GM19452 (cell line): ENCODE data around the gene PHACTR1.

Experiments used
- ATAC-seq: cut with Tn5 transposase; IDR thresholded peaks from one replicate; pipeline ENCODE4 v1.9.1; 2021; ENCODE audit not compliant: unreplicated experiment

The PHACTR1 gene

GRCh38 chr6:12892151-12892550 is 175.6 kb downstream of the PHACTR1 start:
- no peak for ATAC-seq

DNA sequence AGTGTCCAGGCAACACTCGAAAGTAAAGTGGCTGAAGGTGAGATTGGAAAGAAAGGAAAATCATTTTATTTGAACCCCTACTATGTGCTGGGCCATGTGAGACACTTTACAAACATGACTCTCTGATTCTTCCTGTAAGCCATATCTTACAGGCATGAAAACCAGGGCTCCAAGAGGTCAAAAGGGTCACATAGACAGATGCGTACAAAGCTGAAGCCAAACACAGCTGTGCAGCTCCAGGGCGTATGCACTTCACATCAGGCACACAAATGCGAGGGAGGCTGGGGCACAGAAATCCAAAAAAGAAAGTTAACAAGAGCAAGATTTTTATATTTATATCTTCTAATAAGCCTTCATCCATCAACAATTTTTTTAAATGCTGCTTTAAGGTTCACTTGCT is 176.5 kb downstream of the PHACTR1 start:
- no peak for ATAC-seq

GRCh38 chr6:12895721-12896120 is 179.2 kb downstream of the PHACTR1 start:
- ATAC-seq = no peak

DNA sequence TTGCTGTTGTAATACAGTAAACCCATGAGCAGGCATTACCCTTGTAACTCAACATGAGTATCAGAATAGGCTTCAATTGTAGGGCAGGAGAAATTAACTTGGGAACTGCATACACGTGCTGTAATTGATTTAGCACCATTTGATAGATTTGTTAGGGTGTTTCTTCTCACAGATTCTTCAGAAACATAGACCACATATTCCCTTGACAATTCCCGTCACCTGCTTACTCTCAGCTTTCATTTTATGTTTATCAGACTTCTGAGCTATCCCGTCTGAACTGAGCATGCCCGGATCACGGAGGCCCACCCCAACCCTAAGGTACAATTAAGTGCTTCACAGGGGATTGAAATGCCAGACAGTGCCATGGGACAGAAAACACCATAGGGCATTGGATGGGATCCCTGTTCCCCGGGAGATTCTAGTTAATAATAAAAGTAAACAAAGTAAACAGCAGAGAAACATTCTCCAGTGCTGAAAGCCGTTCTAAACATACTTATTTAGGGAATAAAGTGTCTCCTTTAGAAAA is 179.7 kb downstream of the PHACTR1 start:
- no peak for ATAC-seq

DNA sequence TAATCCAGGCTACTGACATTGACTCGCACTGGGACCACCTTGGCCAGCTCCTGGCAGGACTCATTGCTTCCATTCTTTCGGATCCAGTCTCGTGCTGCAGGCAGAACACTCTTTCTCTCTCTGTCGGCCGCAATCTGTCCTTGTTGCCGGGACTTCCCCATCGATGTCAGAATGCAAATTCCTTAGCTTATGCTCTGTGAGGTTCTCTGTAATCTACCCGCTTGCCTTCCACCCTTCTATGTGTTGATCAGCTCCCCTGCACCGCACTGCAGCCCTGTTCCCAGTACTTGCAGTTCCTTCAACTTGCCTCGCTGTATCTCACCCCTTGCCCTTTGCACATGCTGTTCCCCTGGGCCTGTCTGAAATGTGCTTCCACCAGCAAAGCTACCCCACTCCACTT is 182.0 kb downstream of the PHACTR1 start:
- no peak for ATAC-seq

GRCh38 chr6:12899046-12899833 is 182.7 kb downstream of the PHACTR1 start:
- no peak for ATAC-seq

GRCh38 chr6:12903246-12903645 is 186.7 kb downstream of the PHACTR1 start:
- ATAC-seq = no peak

DNA sequence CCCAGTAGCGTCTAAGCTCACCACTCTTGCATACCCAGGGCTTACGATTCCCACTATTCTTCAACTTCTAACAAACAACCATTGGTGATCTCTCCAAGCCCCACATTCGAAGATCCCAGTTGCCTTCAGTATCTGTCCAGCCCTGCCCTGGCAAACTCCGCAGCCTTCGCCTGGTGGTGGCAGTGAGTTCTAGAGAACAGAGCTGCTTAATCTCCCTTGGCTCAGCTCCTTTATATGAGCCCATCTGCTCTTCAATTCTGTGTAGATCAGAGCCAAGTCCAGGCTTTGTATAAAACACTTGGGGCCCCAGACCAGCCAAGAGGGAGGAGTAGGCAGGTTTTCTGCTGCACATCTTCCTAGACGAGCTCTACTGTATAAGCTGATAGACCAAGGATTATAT is 193.3 kb downstream of the PHACTR1 start:
- no peak for ATAC-seq

GRCh38 chr6:12911427-12911826 is 194.9 kb downstream of the PHACTR1 start:
- no peak for ATAC-seq

DNA sequence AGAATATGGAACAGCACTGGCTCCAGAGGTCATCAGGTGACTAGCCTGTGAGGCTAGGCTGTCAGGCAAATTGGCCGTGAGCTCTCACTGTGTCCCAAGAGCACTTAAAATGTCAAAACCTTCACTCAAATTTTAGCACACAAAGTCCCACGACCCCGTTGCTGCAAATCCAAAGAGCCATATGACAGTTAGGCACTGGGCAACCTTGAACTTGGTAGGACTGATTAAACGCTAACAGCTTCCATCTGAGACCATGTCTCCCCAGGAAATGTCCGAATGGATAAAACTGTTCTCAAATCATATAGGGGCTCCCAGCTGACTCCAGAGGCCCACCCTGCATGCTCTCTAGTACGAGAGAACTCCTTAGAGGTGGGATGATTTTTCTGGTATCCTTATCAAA is 196.6 kb downstream of the PHACTR1 start:
- ATAC-seq = no peak

GRCh38 chr6:12916006-12916405 is 199.4 kb downstream of the PHACTR1 start:
- no peak for ATAC-seq

DNA sequence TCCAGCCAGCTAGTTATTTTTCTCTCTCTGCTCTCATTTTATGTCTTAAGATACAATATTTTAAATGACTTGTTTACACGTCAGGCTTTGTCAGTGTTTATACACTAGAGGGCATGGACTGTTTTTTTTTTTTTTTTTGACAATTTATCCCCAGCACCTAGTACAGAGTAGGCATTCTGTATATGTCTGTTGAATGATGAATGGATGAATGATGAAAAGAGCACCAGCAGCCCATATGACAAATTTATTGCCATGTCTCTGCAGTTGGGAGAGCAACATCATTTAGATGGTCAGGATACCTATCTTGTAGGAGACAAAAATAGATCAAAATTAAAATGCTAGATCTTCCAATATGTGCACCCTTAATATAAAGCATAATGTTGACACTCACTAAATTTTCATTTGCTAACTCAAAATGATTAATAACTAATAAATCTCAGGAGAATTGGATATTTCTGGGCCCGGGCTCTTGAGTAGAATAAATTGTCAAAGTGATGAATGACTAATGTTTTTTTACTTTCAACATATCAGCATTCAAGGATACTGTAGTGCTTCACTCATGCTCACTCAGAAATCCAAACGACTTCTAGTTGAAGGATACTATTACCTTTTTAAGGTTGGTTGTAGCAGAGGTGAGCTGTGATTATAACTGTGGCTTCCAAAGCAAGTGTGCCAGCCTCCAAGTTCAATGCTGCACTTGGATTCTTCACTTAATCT is 200.0 kb downstream of the PHACTR1 start:
- ATAC-seq = no peak

DNA sequence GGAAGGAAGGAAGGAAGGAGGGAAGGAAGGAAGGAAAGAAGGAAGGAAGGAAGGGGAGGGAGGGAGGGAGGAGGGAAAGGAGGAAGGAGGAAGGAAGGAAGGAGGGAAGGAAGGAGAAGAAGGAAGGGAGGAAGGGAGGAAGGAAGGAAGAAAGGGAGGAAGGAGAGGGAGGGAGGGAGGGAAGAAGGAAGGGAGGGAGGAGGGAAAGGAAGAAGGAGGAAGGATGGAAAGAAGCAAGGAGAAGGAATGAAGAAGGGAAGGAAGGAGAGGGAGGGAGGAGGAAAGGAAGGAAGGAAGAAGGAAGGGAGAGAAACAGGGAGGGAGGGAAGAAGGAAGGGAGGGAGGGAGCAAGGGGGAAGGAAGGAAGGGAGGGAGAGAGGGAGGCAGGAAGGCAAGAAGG is 204.9 kb downstream of the PHACTR1 start:
- no peak for ATAC-seq

DNA sequence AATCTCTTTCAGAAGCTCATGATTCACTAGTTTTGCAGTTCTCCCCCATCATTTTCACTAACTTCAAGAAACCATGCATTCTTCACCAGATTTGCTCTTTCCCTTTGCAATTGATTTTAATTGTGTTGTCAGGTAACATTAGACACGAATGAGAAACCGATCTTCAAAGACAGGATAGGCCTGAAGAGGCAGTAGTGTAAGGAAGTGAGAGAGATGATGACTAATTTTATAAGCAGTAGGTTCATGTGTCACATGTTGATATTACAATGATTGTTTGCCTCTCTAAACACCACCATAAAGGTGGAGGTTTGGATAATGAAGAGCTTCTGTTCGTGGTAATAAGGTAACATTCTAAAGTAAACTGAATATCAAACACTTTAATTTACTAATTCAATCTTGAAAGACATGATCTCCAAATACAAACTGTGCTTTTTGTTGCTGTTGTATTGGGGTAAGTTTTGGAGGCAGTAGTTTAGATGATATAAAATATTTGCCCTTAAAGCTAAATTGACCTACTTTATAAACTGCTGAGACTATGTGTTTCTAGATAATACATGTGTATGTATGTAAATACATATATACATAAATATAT is 207.2 kb downstream of the PHACTR1 start:
- ATAC-seq = no peak

DNA sequence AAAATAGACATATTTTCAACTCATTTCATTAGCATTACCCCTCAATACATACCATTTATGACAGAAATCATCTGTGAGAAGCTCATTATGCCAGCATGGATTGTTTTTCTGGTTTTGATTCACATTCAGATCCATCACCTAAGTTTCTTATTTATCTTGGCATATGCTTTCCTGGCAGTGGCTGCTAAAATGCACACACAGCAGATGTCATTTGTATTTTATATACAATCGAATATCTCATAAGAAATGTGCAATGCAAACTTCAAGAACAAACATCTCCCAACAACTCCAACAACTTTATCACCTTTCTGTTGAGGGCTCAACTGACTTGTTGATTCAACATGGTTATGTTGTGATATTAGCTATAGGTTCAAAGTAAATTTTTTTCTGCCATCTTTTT is 208.3 kb downstream of the PHACTR1 start:
- ATAC-seq = no peak

GRCh38 chr6:12927746-12928145 is 211.2 kb downstream of the PHACTR1 start:
- no peak for ATAC-seq

DNA sequence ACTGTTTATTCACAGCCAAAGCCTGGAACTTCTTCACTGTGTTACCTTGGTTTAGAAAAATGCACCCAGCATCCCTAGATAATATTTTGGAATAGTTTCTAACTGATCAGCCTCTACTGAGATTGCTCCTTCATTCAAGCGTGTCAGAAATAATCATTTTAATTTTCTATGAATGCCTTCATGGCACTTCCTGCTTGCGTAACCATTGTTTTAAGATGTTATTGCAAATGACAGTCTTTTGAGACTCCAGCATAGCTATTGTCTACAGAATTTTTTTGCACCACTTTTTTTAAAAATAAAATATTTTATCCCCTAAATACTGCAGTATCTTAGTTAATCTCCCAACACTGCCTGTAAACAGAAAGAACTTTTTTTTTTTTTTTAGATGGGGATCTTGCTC is 213.1 kb downstream of the PHACTR1 start:
- no peak for ATAC-seq

DNA sequence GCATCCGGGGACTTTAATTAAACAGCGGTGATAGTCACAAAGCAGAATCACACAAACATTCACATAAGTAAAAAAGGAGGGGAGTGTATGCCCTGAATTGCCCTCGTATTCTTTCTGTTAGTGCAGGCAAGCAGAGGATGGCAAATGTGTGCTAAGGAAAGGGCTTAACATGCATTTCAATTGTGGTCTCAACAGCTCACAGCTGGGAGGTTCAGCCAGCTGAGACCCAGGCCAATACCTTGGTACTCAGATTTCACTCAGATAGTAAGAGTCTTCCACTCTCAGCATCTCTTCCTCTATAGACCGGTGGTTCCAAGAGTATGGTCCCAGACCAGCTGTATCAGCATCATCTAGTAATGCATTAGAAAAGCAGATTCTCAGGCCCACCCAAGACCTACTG is 215.1 kb downstream of the PHACTR1 start:
- ATAC-seq = no peak

GRCh38 chr6:12935637-12936036 is 219.1 kb downstream of the PHACTR1 start:
- ATAC-seq = no peak

DNA sequence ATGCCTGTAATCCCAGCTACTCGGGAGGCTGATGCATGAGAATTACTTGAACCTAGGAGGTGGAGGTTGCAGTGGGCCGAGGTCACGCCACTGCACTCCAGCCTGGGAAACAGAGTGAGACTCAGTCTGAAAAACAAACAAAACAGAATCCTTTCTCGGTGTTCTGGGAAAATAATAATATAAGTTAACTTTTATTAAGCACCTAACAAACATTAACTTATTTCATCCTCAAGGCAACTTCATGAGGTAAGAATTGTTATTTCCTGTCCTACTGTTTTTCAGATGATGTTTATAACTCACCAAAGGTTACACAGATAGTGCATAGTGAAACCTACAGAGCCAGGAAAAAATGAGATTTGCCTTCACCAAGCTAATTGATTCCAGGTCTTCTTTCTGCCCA is 221.4 kb downstream of the PHACTR1 start:
- no peak for ATAC-seq

DNA sequence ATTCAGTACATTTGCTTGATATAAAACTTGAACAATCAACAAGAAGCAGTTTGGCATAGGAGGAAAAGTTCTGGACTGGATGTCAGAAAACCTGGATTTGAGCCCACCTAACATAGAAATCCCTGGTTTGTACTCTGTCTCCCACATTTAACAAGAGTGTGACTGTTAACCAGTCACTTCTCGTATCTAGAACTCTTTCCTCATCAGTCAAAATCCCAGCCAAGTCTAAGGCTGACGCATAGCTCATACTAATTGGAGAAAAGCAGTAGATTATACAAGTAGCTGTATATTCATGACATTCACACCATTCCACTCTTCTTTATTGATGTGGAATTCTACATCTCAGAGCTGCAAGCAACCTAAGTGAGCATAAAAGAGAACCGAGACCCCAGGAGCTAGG is 222.7 kb downstream of the PHACTR1 start:
- ATAC-seq = no peak

GRCh38 chr6:12941422-12941821 is 224.9 kb downstream of the PHACTR1 start:
- ATAC-seq = no peak
